Neural progenitor cell (in vitro differentiated cells): ENCODE measurements around the gene LGALS1. TPM values are rescaled to one million over a fixed set of nuclear protein-coding genes. Genes with fewer than 3 reads are reported as not detected.

Experiments used
- DNase-seq: peaks from one replicate; pipeline ENCODE4 v3.0.0-alpha.2; 2016; ENCODE audit warnings: low spot score
- H2AFZ ChIP-seq: fragments of 200-600 bp; sonication (generic); replicated peaks from 2 replicates; pipeline ENCODE4 v1.6.1; 2016; ENCODE audit warnings: antibody characterized with exemption
- H3F3A ChIP-seq: fragments of 200-600 bp; sonication (generic); 2 replicates; pipeline ENCODE4 v1.6.1; 2016; ENCODE audit warnings: antibody characterized with exemption, low read depth
- H3K27ac ChIP-seq: fragments of 200-600 bp; sonication (generic); 2 replicates; pipeline ENCODE4 v1.5.1; 2016; ENCODE audit warnings: mild to moderate bottlenecking
- H3K27me3 ChIP-seq: fragments of 200-600 bp; sonication (generic); 2 replicates; pipeline ENCODE4 v1.6.1; 2016; ENCODE audit warnings: mild to moderate bottlenecking, moderate library complexity
- H3K36me3 ChIP-seq: fragments of 200-600 bp; sonication (generic); 2 replicates; pipeline ENCODE4 v1.5.1; 2016
- H3K4me1 ChIP-seq: fragments of 200-600 bp; sonication (generic); 2 replicates; pipeline ENCODE4 v1.6.1; 2016; ENCODE audit warnings: mixed run types
- H3K4me2 ChIP-seq: fragments of 200-600 bp; sonication (generic); 2 replicates; pipeline ENCODE4 v1.6.1; 2016
- H3K4me3 ChIP-seq: fragments of 200-600 bp; sonication (generic); 2 replicates; pipeline ENCODE4 v1.5.1; 2016
- H3K79me2 ChIP-seq: fragments of 200-600 bp; sonication (generic); 2 replicates; pipeline ENCODE4 v1.6.1; 2016; ENCODE audit warnings: low read depth
- H3K9ac ChIP-seq: fragments of 200-600 bp; sonication (generic); 2 replicates; pipeline ENCODE4 v1.6.1; 2016
- H3K9me3 ChIP-seq: fragments of 200-600 bp; sonication (generic); 2 replicates; pipeline ENCODE4 v1.5.1; 2016; ENCODE audit warnings: low read depth
- H4K20me1 ChIP-seq: fragments of 200-600 bp; sonication (generic); 2 replicates; pipeline ENCODE4 v1.6.1; 2016; ENCODE audit warnings: low read depth
- H3K27ac Mint-ChIP-seq: 3 replicates; pipeline ENCODE4 v1.8.0; 2021; ENCODE audit warnings: mixed read lengths
- H3K27me3 Mint-ChIP-seq: 2 replicates; pipeline ENCODE4 v1.8.0; 2022; ENCODE audit warnings: low read depth, mild to moderate bottlenecking, inconsistent platforms, moderate library complexity, mixed read lengths; ENCODE audit not compliant: insufficient read depth
- H3K36me3 Mint-ChIP-seq: 3 replicates; pipeline ENCODE4 v1.8.0; 2021; ENCODE audit warnings: mixed read lengths
- H3K4me1 Mint-ChIP-seq: 3 replicates; pipeline ENCODE4 v1.8.0; 2021; ENCODE audit warnings: mixed read lengths
- H3K4me3 Mint-ChIP-seq: 3 replicates; pipeline ENCODE4 v1.8.0; 2021; ENCODE audit warnings: mild to moderate bottlenecking, moderate library complexity, mixed read lengths
- H3K9me3 Mint-ChIP-seq: 3 replicates; pipeline ENCODE4 v1.8.0; 2020; ENCODE audit warnings: mixed read lengths
- EZH2 ChIP-seq: fragments of 200-600 bp; sonication (generic); IDR thresholded peaks from 2 replicates; pipeline ENCODE4 v1.6.1; 2017; ENCODE audit warnings: antibody characterized with exemption, mild to moderate bottlenecking, moderate library complexity
- EZH2phosphoT487 ChIP-seq: fragments of 200-600 bp; sonication (generic); IDR thresholded peaks from 2 replicates; pipeline ENCODE4 v1.6.1; 2017; ENCODE audit warnings: antibody characterized with exemption
- total RNA-seq: library from RNA; depleted of rRNA; stranded (reverse); fragments of >200 nt; gene quantifications from 2 replicates; pipeline ENCODE4 v1.2.3, GENCODE V29; 2015; ENCODE audit warnings: low replicate concordance
- TF ChIP-seq, protein P1 (sequence below): fragments of 200-600 bp; sonication (generic); IDR thresholded peaks from 2 replicates; pipeline ENCODE4 v1.5.1; 2017; ENCODE audit warnings: antibody characterized with exemption, mild to moderate bottlenecking

Gene LGALS1
- total RNA-seq, 1 donor from 2014 or later: 14.9 TPM

DNA sequence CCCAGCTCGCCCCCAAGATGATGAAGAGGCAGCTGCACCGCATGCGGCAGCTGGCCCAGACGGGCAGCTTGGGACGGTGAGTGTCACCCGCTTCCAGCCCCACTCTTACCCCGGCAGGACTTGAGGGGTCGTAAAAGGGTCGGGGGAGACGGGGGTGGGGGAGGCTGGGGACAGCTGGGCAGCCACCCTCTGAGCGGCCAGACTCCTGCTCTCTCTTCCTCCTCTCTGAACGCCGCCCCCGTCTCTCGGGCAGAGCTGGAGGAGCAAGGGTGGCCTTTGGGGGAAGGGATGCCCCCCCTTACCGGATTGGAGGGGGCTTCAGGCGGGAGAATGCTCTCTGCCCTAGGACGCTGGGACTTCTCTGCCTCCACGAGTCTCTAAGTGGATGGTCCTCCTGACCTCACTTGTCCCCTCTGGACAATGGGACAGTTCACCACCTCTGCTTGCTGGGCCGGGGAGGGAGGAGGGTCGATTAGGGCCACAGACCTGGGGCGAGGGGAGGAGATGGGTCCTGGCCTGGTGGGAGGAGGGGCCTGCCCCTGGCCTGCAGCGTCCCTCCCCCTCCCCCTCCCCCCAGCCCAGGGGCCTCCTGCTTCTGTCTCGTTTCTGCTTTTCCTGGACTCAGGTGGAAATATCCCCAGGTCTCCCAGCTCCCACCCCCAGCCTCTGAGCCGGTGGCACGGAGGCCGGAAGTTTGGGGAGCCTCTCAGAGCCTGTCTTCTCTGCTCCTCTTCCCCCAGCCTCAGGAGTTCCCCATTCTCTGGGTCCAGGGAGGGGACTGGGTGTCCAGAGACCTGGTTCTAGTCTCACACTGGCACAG, 35.5 kb upstream of the LGALS1 start:
- Histone ChIP-seq H3K4me3 (peak overlapping the region; percentile 85), H3K9me3 (no peaks in the 10 kb centered on the region), H3K27me3 (no peaks in the 10 kb centered on the region), H3K27ac (no peak overlapping the region), H3K4me2 (peak overlapping the region; percentile 96), H3K36me3 (no peaks in the 10 kb centered on the region), H3K9ac (peak overlapping the region; percentile 18), H3F3A (peaks cover 28% of the 10 kb centered on the region), H2AFZ (peak overlapping the region; percentile 73), H4K20me1 (peaks cover 8% of the 10 kb centered on the region), H3K4me1 (peaks cover 8% of the 10 kb centered on the region), H3K79me2 (peaks cover 6% of the 10 kb centered on the region)
- peaks cover 25% of the 10 kb centered on the region for H3K4me1 Mint-ChIP-seq
- DNase-seq: peak; percentile 50
- H3K27me3 Mint-ChIP-seq: peaks cover 8% of the 10 kb centered on the region
- no peaks in the 10 kb centered on the region for H3K36me3 Mint-ChIP-seq
- TF ChIP-seq EZH2 (no peak), EZH2phosphoT487 (no peak)
- TF ChIP-seq, protein P1, sequence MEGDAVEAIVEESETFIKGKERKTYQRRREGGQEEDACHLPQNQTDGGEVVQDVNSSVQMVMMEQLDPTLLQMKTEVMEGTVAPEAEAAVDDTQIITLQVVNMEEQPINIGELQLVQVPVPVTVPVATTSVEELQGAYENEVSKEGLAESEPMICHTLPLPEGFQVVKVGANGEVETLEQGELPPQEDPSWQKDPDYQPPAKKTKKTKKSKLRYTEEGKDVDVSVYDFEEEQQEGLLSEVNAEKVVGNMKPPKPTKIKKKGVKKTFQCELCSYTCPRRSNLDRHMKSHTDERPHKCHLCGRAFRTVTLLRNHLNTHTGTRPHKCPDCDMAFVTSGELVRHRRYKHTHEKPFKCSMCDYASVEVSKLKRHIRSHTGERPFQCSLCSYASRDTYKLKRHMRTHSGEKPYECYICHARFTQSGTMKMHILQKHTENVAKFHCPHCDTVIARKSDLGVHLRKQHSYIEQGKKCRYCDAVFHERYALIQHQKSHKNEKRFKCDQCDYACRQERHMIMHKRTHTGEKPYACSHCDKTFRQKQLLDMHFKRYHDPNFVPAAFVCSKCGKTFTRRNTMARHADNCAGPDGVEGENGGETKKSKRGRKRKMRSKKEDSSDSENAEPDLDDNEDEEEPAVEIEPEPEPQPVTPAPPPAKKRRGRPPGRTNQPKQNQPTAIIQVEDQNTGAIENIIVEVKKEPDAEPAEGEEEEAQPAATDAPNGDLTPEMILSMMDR: no peak
- H3K9me3 Mint-ChIP-seq: no peaks in the 10 kb centered on the region
- H3K27ac Mint-ChIP-seq: peak overlapping the region; percentile 76
- peak overlapping the region; percentile 83 for H3K4me3 Mint-ChIP-seq

DNA sequence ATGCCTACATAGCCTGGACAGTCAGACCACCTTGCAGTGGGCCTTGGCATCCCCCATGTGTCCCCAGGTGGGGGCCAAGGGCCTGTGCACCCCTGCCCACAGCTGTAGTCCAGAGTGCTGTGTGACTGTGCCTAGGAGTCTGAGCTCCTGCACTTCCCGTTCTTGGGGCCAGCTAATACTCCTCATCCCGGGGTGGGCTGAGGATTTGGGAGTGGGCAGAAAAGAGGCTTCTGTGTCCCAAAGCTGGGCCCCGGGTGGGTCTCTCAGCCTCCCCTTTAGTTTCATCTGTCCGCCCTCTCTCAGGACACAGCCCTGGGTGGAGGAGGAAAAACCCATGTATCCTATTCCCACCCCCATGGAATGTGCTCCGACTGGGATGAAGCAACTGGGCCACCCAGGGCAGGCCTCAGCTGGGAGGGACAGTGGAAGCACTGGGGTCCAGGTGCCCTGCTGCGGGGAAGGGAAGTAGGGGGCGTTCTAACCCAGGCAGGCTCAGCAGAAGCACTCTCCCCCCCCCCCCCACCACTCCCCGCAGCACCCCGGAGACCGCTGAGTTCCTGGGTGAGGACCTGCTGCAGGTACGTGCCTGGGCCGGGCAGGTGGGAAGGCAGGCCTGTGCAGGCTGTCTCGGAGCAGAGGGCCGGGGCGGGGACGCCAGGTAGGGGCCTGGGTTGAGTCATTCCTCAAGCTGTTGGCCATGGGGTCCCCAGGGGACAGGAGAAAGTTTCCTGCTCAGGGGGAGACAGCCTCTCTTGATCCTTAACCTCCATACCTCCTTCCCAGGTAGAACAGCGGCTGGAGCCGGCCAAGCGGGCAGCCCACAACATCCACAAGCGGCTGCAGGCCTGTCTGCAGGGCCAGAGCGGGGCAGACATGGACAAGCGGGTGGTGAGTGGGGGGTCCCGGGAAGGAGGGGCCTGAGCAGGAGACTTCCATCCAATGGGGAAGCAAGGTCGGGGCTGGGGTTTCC, 34.6 kb upstream of the LGALS1 start:
- Histone ChIP-seq H3K4me1 (peaks cover 8% of the 10 kb centered on the region), H2AFZ (no peak overlapping the region), H3K9me3 (no peaks in the 10 kb centered on the region), H3K27ac (no peak overlapping the region), H3F3A (peaks cover 28% of the 10 kb centered on the region), H3K9ac (no peak overlapping the region), H3K36me3 (no peaks in the 10 kb centered on the region), H3K27me3 (no peaks in the 10 kb centered on the region), H3K4me3 (peak overlapping the region; percentile 85), H4K20me1 (peaks cover 8% of the 10 kb centered on the region), H3K4me2 (peak overlapping the region; percentile 96), H3K79me2 (peaks cover 6% of the 10 kb centered on the region)
- no peaks in the 10 kb centered on the region for H3K36me3 Mint-ChIP-seq
- TF ChIP-seq, protein P1: no peak
- TF ChIP-seq EZH2phosphoT487: no peak
- no peak for TF ChIP-seq EZH2
- H3K27me3 Mint-ChIP-seq: peaks cover 6% of the 10 kb centered on the region
- H3K27ac Mint-ChIP-seq: peak overlapping the region; percentile 76
- no peaks in the 10 kb centered on the region for H3K9me3 Mint-ChIP-seq
- peak overlapping the region; percentile 83 for H3K4me3 Mint-ChIP-seq
- no peak for DNase-seq
- peaks cover 25% of the 10 kb centered on the region for H3K4me1 Mint-ChIP-seq

DNA sequence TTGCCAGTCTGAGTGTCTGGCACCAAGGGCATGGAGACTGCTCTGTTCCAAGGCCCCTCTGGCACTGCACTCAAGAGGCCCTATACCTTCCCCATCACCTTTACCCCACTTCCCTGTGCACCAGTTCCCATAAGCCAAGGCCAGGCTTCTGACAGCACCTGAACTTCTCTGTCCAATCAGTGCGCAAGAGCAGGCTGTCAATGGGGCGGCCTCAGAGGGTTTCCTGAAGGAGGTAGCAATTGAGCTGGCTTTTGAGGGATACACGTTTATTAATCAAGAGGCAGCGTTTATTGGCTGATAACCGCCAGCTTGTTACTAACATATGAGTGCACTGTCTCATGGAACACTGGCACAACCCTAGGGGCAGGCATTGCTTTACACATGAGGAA, 33.9 kb upstream of the LGALS1 start:
- Histone ChIP-seq H4K20me1 (peaks cover 8% of the 10 kb centered on the region), H3K79me2 (peaks cover 6% of the 10 kb centered on the region), H3F3A (peaks cover 28% of the 10 kb centered on the region), H3K36me3 (no peaks in the 10 kb centered on the region), H3K27me3 (no peaks in the 10 kb centered on the region), H3K9ac (no peak overlapping the region), H2AFZ (no peak overlapping the region), H3K9me3 (no peaks in the 10 kb centered on the region), H3K4me3 (no peak overlapping the region), H3K4me1 (peaks cover 8% of the 10 kb centered on the region), H3K4me2 (no peak overlapping the region), H3K27ac (no peak overlapping the region)
- H3K4me3 Mint-ChIP-seq: no peak overlapping the region
- H3K36me3 Mint-ChIP-seq: no peaks in the 10 kb centered on the region
- H3K4me1 Mint-ChIP-seq: peaks cover 22% of the 10 kb centered on the region
- no peaks in the 10 kb centered on the region for H3K9me3 Mint-ChIP-seq
- TF ChIP-seq EZH2phosphoT487 (no peak), EZH2 (no peak)
- TF ChIP-seq, protein P1: no peak
- H3K27me3 Mint-ChIP-seq: peaks cover 6% of the 10 kb centered on the region
- DNase-seq: no peak
- H3K27ac Mint-ChIP-seq: no peak overlapping the region
